ENCODE data around the gene MAP1B. TPM values are rescaled to one million over a fixed set of nuclear protein-coding genes. Genes with fewer than 3 reads are reported as not detected.

MAP1B gene
- polyA plus RNA-seq, 1 donor (not counting 4 experiments of a cell fraction or from before 2014, with no cell fraction given), result 3.3 TPM

- Histone ChIP-seq H3K9ac (ENCODE audit: control insufficient read depth, extremely low read depth, insufficient read depth, low read length) (no peak overlapping the region), H3K4me1 (ENCODE audit: control insufficient read depth, extremely low read depth, insufficient read depth, low read length) (peaks cover 5% of the 10 kb centered on the region), H3K27ac (ENCODE audit: control insufficient read depth, insufficient read depth, low read length) (no peak overlapping the region), H3K9me3 (ENCODE audit: control insufficient read depth, low read depth, low read length) (no peaks in the 10 kb centered on the region), H3K4me2 (ENCODE audit: control insufficient read depth, extremely low read depth, insufficient read depth, low read depth, low read length) (no peak overlapping the region), H3K27me3 (ENCODE audit: control insufficient read depth, extremely low read depth, insufficient read depth, low read length) (no peaks in the 10 kb centered on the region), H4K20me1 (ENCODE audit: control insufficient read depth, extremely low read depth, insufficient read depth, low read length) (no peaks in the 10 kb centered on the region), H3K9me1 (ENCODE audit: control insufficient read depth, extremely low read depth, insufficient read depth, low read length) (no peaks in the 10 kb centered on the region), H3K79me2 (ENCODE audit: control insufficient read depth, insufficient read depth, low read length) (no peaks in the 10 kb centered on the region), H3K4me3 (ENCODE audit: control insufficient read depth in 2 of 3, extremely low read depth in 1 of 3, insufficient read depth in 2 of 3, low read depth in 1 of 3, low read length in 3 of 3) (no peak overlapping the region), H3K36me3 (ENCODE audit: control insufficient read depth in 2 of 2, extremely low read depth in 1 of 2, insufficient read depth in 2 of 2, low read length in 2 of 2) (peaks cover 0 to 2% of the 10 kb centered on the region in 2 experiments), H2AFZ (ENCODE audit: control insufficient read depth, low read length) (no peak overlapping the region)
- no peak for TF ChIP-seq CTCF (optimal IDR thresholded peaks at IDR 0.05 in 1 of 3, IDR thresholded peaks at IDR 0.05 in 1 of 3, conservative IDR thresholded peaks at IDR 0.05 in 1 of 3; ENCODE audit: extremely low read depth in 1 of 3, insufficient read depth in 2 of 3, low read length in 3 of 3)
- no peak for TF ChIP-seq EZH2 (IDR thresholded peaks at IDR 0.05; ENCODE audit: low read length)
- FAIRE-seq (no peak), DNase-seq (ENCODE audit: low read depth, low spot score) (no peak)
- dilution Hi-C loops (cut with MboI; ENCODE audit: extremely low pct_ligation_motif_present, low sequenced_read_pairs), result no loop called here
These were observed 46.3 kb downstream of the MAP1B start for GRCh38 chr5:72153551-72153950.

- Histone ChIP-seq H3K9ac (ENCODE audit: control insufficient read depth, extremely low read depth, insufficient read depth, low read length) (no peak overlapping the region), H3K27ac (ENCODE audit: control insufficient read depth, insufficient read depth, low read length) (no peak overlapping the region), H3K36me3 (ENCODE audit: control insufficient read depth in 2 of 2, extremely low read depth in 1 of 2, insufficient read depth in 2 of 2, low read length in 2 of 2) (no peaks in the 10 kb centered on the region), H3K79me2 (ENCODE audit: control insufficient read depth, insufficient read depth, low read length) (no peaks in the 10 kb centered on the region), H3K4me2 (ENCODE audit: control insufficient read depth, extremely low read depth, insufficient read depth, low read depth, low read length) (no peak overlapping the region), H4K20me1 (ENCODE audit: control insufficient read depth, extremely low read depth, insufficient read depth, low read length) (no peaks in the 10 kb centered on the region), H3K4me1 (ENCODE audit: control insufficient read depth, extremely low read depth, insufficient read depth, low read length) (peaks cover 5% of the 10 kb centered on the region), H3K9me3 (ENCODE audit: control insufficient read depth, low read depth, low read length) (no peaks in the 10 kb centered on the region), H3K4me3 (ENCODE audit: control insufficient read depth in 2 of 3, extremely low read depth in 1 of 3, insufficient read depth in 2 of 3, low read depth in 1 of 3, low read length in 3 of 3) (no peak overlapping the region), H2AFZ (ENCODE audit: control insufficient read depth, low read length) (no peak overlapping the region), H3K9me1 (ENCODE audit: control insufficient read depth, extremely low read depth, insufficient read depth, low read length) (no peaks in the 10 kb centered on the region), H3K27me3 (ENCODE audit: control insufficient read depth, extremely low read depth, insufficient read depth, low read length) (no peaks in the 10 kb centered on the region)
- no peak for DNase-seq (ENCODE audit: low read depth, low spot score)
- FAIRE-seq, result no peak
- TF ChIP-seq EZH2 (IDR thresholded peaks at IDR 0.05; ENCODE audit: low read length) (no peak), CTCF (optimal IDR thresholded peaks at IDR 0.05 in 1 of 3, IDR thresholded peaks at IDR 0.05 in 1 of 3, conservative IDR thresholded peaks at IDR 0.05 in 1 of 3; ENCODE audit: extremely low read depth in 1 of 3, insufficient read depth in 2 of 3, low read length in 3 of 3) (no peak)
- dilution Hi-C loops (cut with MboI; ENCODE audit: extremely low pct_ligation_motif_present, low sequenced_read_pairs), result no loop called here
These were observed 46.9 kb downstream of the MAP1B start for GRCh38 chr5:72154076-72154756.
